Neural cell (in vitro differentiated cells): ENCODE data around the gene AFF2. TPM values are rescaled to one million over a fixed set of nuclear protein-coding genes. Genes with fewer than 3 reads are reported as not detected.

ENCODE experiments used
- H2AFZ ChIP-seq: fragments of 200-600, 300-800 bp; sonication (generic), shearing (Covaris generic); 2 replicates; pipeline ENCODE4 v1.6.0; 2014; ENCODE audit warnings: low read depth, mild to moderate bottlenecking, antibody characterized with exemption, low read length, moderate library complexity
- H3F3A ChIP-seq: fragments of 200-600 bp; shearing (Covaris generic); 2 replicates; pipeline ENCODE4 v1.6.1; 2016; ENCODE audit warnings: mild to moderate bottlenecking, moderate library complexity, mixed read lengths, antibody characterized with exemption, low read length; ENCODE audit not compliant: insufficient read depth, poor library complexity, severe bottlenecking
- H3K27ac ChIP-seq: fragments of 200-600, 300-800 bp; sonication (generic), shearing (Covaris generic); 2 replicates; pipeline ENCODE4 v1.5.1; 2014; ENCODE audit warnings: mild to moderate bottlenecking, low read length, moderate library complexity
- H3K27me3 ChIP-seq: fragments of 300-800, 200-600 bp; sonication (generic), shearing (Covaris generic); 2 replicates; pipeline ENCODE4 v1.6.0; 2014; ENCODE audit warnings: mild to moderate bottlenecking, low read depth, low read length, moderate library complexity; ENCODE audit not compliant: insufficient read depth
- H3K36me3 ChIP-seq: fragments of 300-800, 200-600 bp; sonication (generic), shearing (Covaris generic); 2 replicates; pipeline ENCODE4 v1.5.1; 2014; ENCODE audit warnings: mild to moderate bottlenecking, antibody characterized with exemption, low read length, moderate library complexity; ENCODE audit not compliant: insufficient read depth
- H3K4me2 ChIP-seq: fragments of 300-800, 200-600 bp; sonication (generic), shearing (Covaris generic); 2 replicates; pipeline ENCODE4 v1.6.0; 2014; ENCODE audit warnings: mild to moderate bottlenecking, low read length
- H3K4me3 ChIP-seq: fragments of 300-800, 200-600 bp; sonication (generic), shearing (Covaris generic); 2 replicates; pipeline ENCODE4 v1.5.1; 2014; ENCODE audit warnings: mild to moderate bottlenecking, low read length, moderate library complexity
- H3K79me2 ChIP-seq: fragments of 200-600 bp; shearing (Covaris generic); replicated peaks from 2 replicates; pipeline ENCODE4 v1.6.0; 2014; ENCODE audit warnings: mild to moderate bottlenecking, low read length, moderate library complexity; ENCODE audit not compliant: insufficient read depth
- H3K9ac ChIP-seq: fragments of 300-800, 200-600 bp; sonication (generic), shearing (Covaris generic); 2 replicates; pipeline ENCODE4 v1.6.1; 2016; ENCODE audit warnings: mild to moderate bottlenecking, low read length, mixed read lengths
- H3K9me2 ChIP-seq: fragments of 200-600 bp; shearing (Covaris generic); 2 replicates; pipeline ENCODE4 v1.6.1; 2016; ENCODE audit warnings: mild to moderate bottlenecking, low read length, mixed read lengths; ENCODE audit not compliant: insufficient read depth
- H3K9me3 ChIP-seq: fragments of 200-600, 300-800 bp; sonication (generic), shearing (Covaris generic); 2 replicates; pipeline ENCODE4 v1.6.1; 2016; ENCODE audit warnings: mild to moderate bottlenecking, mixed run types, low read length, moderate library complexity, mixed read lengths
- H4K20me1 ChIP-seq: fragments of 200-600 bp; shearing (Covaris generic); 2 replicates; pipeline ENCODE4 v1.6.1; 2016; ENCODE audit warnings: mild to moderate bottlenecking, mixed run types; ENCODE audit not compliant: insufficient read depth
- CTCF ChIP-seq: fragments of 450-650 bp; IDR thresholded peaks from 2 replicates; pipeline ENCODE4 v1.5.1; 2014; ENCODE audit warnings: antibody characterized with exemption, mild to moderate bottlenecking, moderate library complexity; ENCODE audit not compliant: poor library complexity, severe bottlenecking
- EP300 ChIP-seq: fragments of 450-650 bp; conservative IDR thresholded peaks from 2 replicates; pipeline ENCODE4 v1.6.1; 2014; ENCODE audit warnings: antibody characterized with exemption, mild to moderate bottlenecking, moderate library complexity; ENCODE audit not compliant: poor library complexity, severe bottlenecking
- EZH2 ChIP-seq: fragments of 200-600, 300-800 bp; shearing (Covaris generic), sonication (generic); IDR thresholded peaks from 2 replicates; pipeline ENCODE4 v1.6.1; 2014; ENCODE audit warnings: antibody characterized with exemption, low read length, borderline replicate concordance, mild to moderate bottlenecking; ENCODE audit not compliant: insufficient read depth, poor library complexity, severe bottlenecking
- MXI1 ChIP-seq: fragments of 450-650 bp; conservative IDR thresholded peaks from 2 replicates; pipeline ENCODE4 v1.6.1; 2014; ENCODE audit warnings: antibody characterized with exemption, mild to moderate bottlenecking; ENCODE audit not compliant: poor library complexity, severe bottlenecking
- POLR2AphosphoS5 ChIP-seq: IDR thresholded peaks from 2 replicates; pipeline ENCODE4 v1.6.1; 2012
- RAD21 ChIP-seq: fragments of 450-650 bp; conservative IDR thresholded peaks from 2 replicates; pipeline ENCODE4 v1.6.1; 2014; ENCODE audit warnings: antibody characterized with exemption, mild to moderate bottlenecking, moderate library complexity
- REST ChIP-seq: IDR thresholded peaks from 2 replicates; pipeline ENCODE4 v1.6.1; 2012; ENCODE audit warnings: borderline replicate concordance
- SMC3 ChIP-seq: fragments of 450-650 bp; conservative IDR thresholded peaks from 2 replicates; pipeline ENCODE4 v1.6.1; 2014; ENCODE audit warnings: antibody characterized with exemption, mild to moderate bottlenecking, moderate library complexity; ENCODE audit not compliant: poor library complexity
- TAF1 ChIP-seq: IDR thresholded peaks from 2 replicates; pipeline ENCODE4 v1.6.1; 2012; ENCODE audit warnings: low read depth
- polyA plus RNA-seq: library from polyadenylated mRNA; depleted of rRNA; stranded (reverse); fragments of >200 nt; gene quantifications from 2 replicates; pipeline ENCODE4 v1.2.3, GENCODE V29; 2014

Gene AFF2
- polyA plus RNA-seq, 1 donor from 2014 or later = 10.5 TPM

DNA sequence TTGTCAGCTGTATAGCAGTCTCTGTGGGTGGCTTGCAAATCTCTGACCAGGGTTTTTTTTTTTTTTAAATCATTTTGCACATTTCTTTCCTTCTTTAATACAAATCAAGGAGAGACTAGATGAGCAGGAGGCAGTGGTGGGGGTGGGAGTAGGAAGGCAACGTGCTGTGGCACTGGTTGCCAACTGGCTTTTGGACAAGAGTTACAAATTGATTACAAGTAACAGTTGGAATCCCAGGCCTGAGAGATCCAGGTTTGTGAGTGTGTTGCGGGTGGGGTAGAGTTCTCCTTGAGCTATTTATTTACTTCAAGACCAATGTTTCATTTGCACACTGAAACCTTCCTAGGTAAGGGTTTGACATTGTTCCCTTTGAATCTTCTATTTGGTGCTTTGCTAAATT is 325.3 kb downstream of the AFF2 start:
- H3K4me3 ChIP-seq = no peak overlapping the region
- H2AFZ ChIP-seq = no peak overlapping the region
- H4K20me1 ChIP-seq = no peaks in the 10 kb centered on the region
- no peak overlapping the region for H3K4me2 ChIP-seq
- H3K9me3 ChIP-seq = no peaks in the 10 kb centered on the region
- H3K27me3 ChIP-seq = no peaks in the 10 kb centered on the region
- TF ChIP-seq TAF1 (no peak), EP300 (no peak), EZH2 (no peak), SMC3 (no peak), REST (no peak), MXI1 (no peak), RAD21 (no peak), CTCF (no peak), POLR2AphosphoS5 (no peak)
- no peaks in the 10 kb centered on the region for H3K9me2 ChIP-seq
- H3F3A ChIP-seq = no peaks in the 10 kb centered on the region
- no peaks in the 10 kb centered on the region for H3K79me2 ChIP-seq
- H3K27ac ChIP-seq = no peak overlapping the region
- H3K9ac ChIP-seq = no peak overlapping the region
- no peaks in the 10 kb centered on the region for H3K36me3 ChIP-seq

- Histone ChIP-seq H3K36me3 (no peaks in the 10 kb centered on the region), H3F3A (no peaks in the 10 kb centered on the region), H3K27ac (no peak overlapping the region), H3K79me2 (no peaks in the 10 kb centered on the region), H3K9me3 (no peaks in the 10 kb centered on the region), H3K9me2 (no peaks in the 10 kb centered on the region), H3K4me2 (no peak overlapping the region), H2AFZ (no peak overlapping the region), H3K9ac (no peak overlapping the region), H4K20me1 (no peaks in the 10 kb centered on the region), H3K4me3 (no peak overlapping the region), H3K27me3 (no peaks in the 10 kb centered on the region)
- TF ChIP-seq RAD21 (no peak), EZH2 (no peak), CTCF (no peak), MXI1 (no peak), TAF1 (no peak), EP300 (no peak), POLR2AphosphoS5 (no peak), SMC3 (no peak), REST (no peak)
Measured at GRCh38 chrX:148836741-148837140, 336.3 kb downstream of the AFF2 start.
